Measurements from ENCODE around the gene BPIFA2. TPM values are rescaled to one million over a fixed set of nuclear protein-coding genes. Genes with fewer than 3 reads are reported as not detected.

BPIFA2 gene
- total RNA-seq, 3 donors from 2014 or later (not counting 1 experiment from before 2014, with no cell fraction given), result not detected

DNA sequence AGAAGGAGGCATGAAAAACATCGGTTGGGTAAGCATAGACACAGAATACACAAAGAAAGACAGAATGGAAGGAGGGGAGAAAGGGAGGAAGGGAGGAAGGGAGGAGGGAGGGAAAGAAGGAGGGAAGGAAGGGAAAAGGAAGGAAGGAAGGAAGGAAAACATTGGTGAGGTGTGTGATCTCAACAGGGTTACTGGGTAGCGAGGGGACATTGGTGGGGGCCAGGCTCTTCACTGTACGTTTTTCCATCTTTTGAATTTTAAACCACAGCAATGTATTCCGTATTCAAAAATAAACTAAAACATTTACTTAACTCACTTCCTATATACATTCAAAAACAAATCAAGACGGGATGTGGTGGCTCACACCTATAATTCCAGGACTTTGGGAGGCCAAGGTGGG is 20.7 kb upstream of the BPIFA2 start:
- H3K36me3 ChIP-seq (ENCODE audit: control insufficient read depth, insufficient read depth, low read length), result no peaks in the 10 kb centered on the region
- H3K27ac ChIP-seq (ENCODE audit: low read length), result no peak overlapping the region
- no peaks in the 10 kb centered on the region for H3K9me3 Mint-ChIP-seq
- peaks cover 18 to 50% of the 10 kb centered on the region in 2 donors for H3K27me3 Mint-ChIP-seq (ENCODE audit: low read depth in 2 of 2)
- DNase-seq (no peak), ATAC-seq (no peak)
- no peaks in the 10 kb centered on the region for H3K4me1 ChIP-seq (ENCODE audit: control insufficient read depth, insufficient read depth, low read length)
- no peaks in the 10 kb centered on the region for H3K36me3 Mint-ChIP-seq
- no peaks in the 10 kb centered on the region for H3K9me3 ChIP-seq (ENCODE audit: control insufficient read depth, insufficient read depth, low read length)
- TF ChIP-seq, protein P1, sequence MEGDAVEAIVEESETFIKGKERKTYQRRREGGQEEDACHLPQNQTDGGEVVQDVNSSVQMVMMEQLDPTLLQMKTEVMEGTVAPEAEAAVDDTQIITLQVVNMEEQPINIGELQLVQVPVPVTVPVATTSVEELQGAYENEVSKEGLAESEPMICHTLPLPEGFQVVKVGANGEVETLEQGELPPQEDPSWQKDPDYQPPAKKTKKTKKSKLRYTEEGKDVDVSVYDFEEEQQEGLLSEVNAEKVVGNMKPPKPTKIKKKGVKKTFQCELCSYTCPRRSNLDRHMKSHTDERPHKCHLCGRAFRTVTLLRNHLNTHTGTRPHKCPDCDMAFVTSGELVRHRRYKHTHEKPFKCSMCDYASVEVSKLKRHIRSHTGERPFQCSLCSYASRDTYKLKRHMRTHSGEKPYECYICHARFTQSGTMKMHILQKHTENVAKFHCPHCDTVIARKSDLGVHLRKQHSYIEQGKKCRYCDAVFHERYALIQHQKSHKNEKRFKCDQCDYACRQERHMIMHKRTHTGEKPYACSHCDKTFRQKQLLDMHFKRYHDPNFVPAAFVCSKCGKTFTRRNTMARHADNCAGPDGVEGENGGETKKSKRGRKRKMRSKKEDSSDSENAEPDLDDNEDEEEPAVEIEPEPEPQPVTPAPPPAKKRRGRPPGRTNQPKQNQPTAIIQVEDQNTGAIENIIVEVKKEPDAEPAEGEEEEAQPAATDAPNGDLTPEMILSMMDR (IDR thresholded peaks at IDR 0.05), result no peak
- H3K27ac Mint-ChIP-seq, result no peak overlapping the region
- 87% methylated on average over 5 of the region's 5 CpGs for WGBS (ENCODE audit: insufficient coverage)
- no peak overlapping the region for H3K4me3 ChIP-seq (ENCODE audit: low read length)
- intact Hi-C loops (cut with micrococcal nuclease), result no loop called here
- H3K27me3 ChIP-seq (ENCODE audit: control insufficient read depth, insufficient read depth, low read length), result peaks cover 3% of the 10 kb centered on the region
- no peak overlapping the region for H3K4me3 Mint-ChIP-seq
- H3K4me1 Mint-ChIP-seq, result no peaks in the 10 kb centered on the region

- ATAC-seq (no peak), DNase-seq (no peak)
- 88% methylated on average over 4 of the region's 4 CpGs for WGBS (ENCODE audit: insufficient coverage)
- Histone ChIP-seq H3K27ac (ENCODE audit: low read length) (no peak overlapping the region), H3K4me1 (ENCODE audit: control insufficient read depth, insufficient read depth, low read length) (no peaks in the 10 kb centered on the region), H3K4me3 (ENCODE audit: low read length) (no peak overlapping the region), H3K27me3 (ENCODE audit: control insufficient read depth, insufficient read depth, low read length) (peaks cover 3% of the 10 kb centered on the region), H3K9me3 (ENCODE audit: control insufficient read depth, insufficient read depth, low read length) (no peaks in the 10 kb centered on the region), H3K36me3 (ENCODE audit: control insufficient read depth, insufficient read depth, low read length) (no peaks in the 10 kb centered on the region)
- no peak overlapping the region for H3K27ac Mint-ChIP-seq
- H3K4me1 Mint-ChIP-seq, result no peaks in the 10 kb centered on the region
- peaks cover 16 to 51% of the 10 kb centered on the region in 2 donors for H3K27me3 Mint-ChIP-seq (ENCODE audit: low read depth in 2 of 2)
- H3K36me3 Mint-ChIP-seq, result no peaks in the 10 kb centered on the region
- H3K9me3 Mint-ChIP-seq, result no peaks in the 10 kb centered on the region
- H3K4me3 Mint-ChIP-seq, result no peak overlapping the region
- intact Hi-C loops (cut with micrococcal nuclease), result no loop called here
- TF ChIP-seq, protein P1 (IDR thresholded peaks at IDR 0.05), result no peak
These were observed 19.9 kb upstream of the BPIFA2 start for GRCh38 chr20:33148040-33148439.

DNA sequence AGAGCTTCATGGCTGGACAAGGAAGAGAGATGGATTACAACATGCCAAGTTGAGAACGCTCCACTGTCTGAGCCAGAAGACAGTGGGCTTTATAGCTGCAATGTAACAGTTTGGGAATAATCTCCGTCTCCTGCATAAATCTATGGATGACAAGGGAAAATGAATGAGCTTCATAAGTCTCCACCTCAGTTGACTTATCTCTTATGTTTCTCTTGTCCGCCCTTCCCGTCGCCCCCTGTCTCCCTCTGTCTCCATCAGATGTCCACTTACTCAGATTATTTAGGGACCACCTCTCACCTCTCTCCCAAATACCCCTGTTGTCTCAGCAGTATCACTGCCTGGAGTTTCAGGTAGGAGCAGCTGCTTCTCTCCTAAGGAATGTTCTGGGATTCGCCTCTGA is 13.7 kb upstream of the BPIFA2 start:
- WGBS (ENCODE audit: insufficient coverage), result 87% methylated on average over 6 of the region's 6 CpGs
- no peaks in the 10 kb centered on the region for H3K4me1 Mint-ChIP-seq
- H3K9me3 ChIP-seq (ENCODE audit: control insufficient read depth, insufficient read depth, low read length), result no peaks in the 10 kb centered on the region
- no peaks in the 10 kb centered on the region for H3K4me1 ChIP-seq (ENCODE audit: control insufficient read depth, insufficient read depth, low read length)
- H3K4me3 ChIP-seq (ENCODE audit: low read length), result no peak overlapping the region
- H3K36me3 Mint-ChIP-seq, result no peaks in the 10 kb centered on the region
- H3K27me3 Mint-ChIP-seq (ENCODE audit: low read depth in 2 of 2), result peaks cover 15 to 28% of the 10 kb centered on the region in 2 donors
- H3K27me3 ChIP-seq (ENCODE audit: control insufficient read depth, insufficient read depth, low read length), result no peaks in the 10 kb centered on the region
- ATAC-seq (no peak), DNase-seq (no peak)
- H3K27ac Mint-ChIP-seq, result no peak overlapping the region
- H3K27ac ChIP-seq (ENCODE audit: low read length), result no peak overlapping the region
- intact Hi-C loops (cut with micrococcal nuclease), result no loop called here
- H3K36me3 ChIP-seq (ENCODE audit: control insufficient read depth, insufficient read depth, low read length), result no peaks in the 10 kb centered on the region
- TF ChIP-seq, protein P1 (IDR thresholded peaks at IDR 0.05), result no peak
- H3K9me3 Mint-ChIP-seq, result no peaks in the 10 kb centered on the region
- no peak overlapping the region for H3K4me3 Mint-ChIP-seq

DNA sequence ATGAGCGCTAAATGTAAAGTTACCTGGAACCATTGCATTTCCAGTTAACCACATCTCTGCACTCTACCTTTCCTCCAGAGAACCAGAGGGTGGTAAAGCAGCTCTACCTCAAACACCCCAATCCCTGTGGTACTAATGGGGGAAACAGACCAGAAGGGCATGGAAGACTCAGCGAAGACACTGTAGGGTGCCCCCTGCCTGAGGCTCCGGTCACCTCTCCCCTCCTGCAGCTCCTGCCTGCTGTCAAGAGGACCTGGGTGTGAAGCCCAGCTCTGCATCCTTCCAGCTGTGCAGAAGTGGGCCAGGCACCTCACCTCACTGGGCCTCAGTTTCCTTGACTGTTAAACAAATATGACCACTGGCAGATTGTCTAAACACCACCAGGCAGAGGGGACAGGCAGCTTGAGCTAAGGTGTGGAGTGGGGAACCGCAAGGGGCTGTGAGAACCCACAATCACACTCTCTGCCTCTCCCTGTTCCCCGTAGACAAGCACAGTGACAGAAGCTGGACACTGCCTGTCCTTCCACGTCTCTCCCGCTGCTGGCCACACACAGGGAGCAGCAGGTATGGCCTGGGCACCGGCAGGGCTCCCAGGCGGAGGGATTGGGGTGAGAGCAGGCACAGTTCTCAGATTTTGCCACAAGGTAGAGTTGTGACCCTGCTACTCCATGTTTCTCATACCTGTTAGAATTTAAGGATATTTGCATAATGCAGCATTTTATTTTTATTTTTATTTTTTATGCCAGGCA is 9.1 kb upstream of the BPIFA2 start:
- WGBS (ENCODE audit: insufficient coverage), result 79% methylated on average over 8 of the region's 9 CpGs
- DNase-seq (no peak), ATAC-seq (no peak)
- TF ChIP-seq, protein P1 (IDR thresholded peaks at IDR 0.05), result no peak
- no peak overlapping the region for H3K4me3 ChIP-seq (ENCODE audit: low read length)
- H3K4me1 ChIP-seq (ENCODE audit: control insufficient read depth, insufficient read depth, low read length), result no peaks in the 10 kb centered on the region
- Mint-ChIP-seq H3K4me1 (no peaks in the 10 kb centered on the region), H3K36me3 (no peaks in the 10 kb centered on the region), H3K27ac (no peak overlapping the region), H3K9me3 (no peaks in the 10 kb centered on the region), H3K4me3 (no peak overlapping the region), H3K27me3 (ENCODE audit: low read depth in 2 of 2) (peaks cover 7 to 10% of the 10 kb centered on the region in 2 donors)
- no peaks in the 10 kb centered on the region for H3K27me3 ChIP-seq (ENCODE audit: control insufficient read depth, insufficient read depth, low read length)
- intact Hi-C loops (cut with micrococcal nuclease), result no loop called here
- no peaks in the 10 kb centered on the region for H3K9me3 ChIP-seq (ENCODE audit: control insufficient read depth, insufficient read depth, low read length)
- H3K27ac ChIP-seq (ENCODE audit: low read length), result no peak overlapping the region
- no peaks in the 10 kb centered on the region for H3K36me3 ChIP-seq (ENCODE audit: control insufficient read depth, insufficient read depth, low read length)
